HG02759 (cell line): ENCODE data around the gene GARNL3.

Experiments used
- ATAC-seq: cut with Tn5 transposase; IDR thresholded peaks from one replicate; pipeline ENCODE4 v1.9.1; 2021; ENCODE audit warnings: mild to moderate bottlenecking, moderate library complexity; ENCODE audit not compliant: unreplicated experiment

GARNL3 gene

GRCh38 chr9:127305838-127306226 is 41.3 kb downstream of the GARNL3 start:
- no peak for ATAC-seq

- ATAC-seq, result no peak
Measured at GRCh38 chr9:127307802-127308201, 43.2 kb downstream of the GARNL3 start.

- no peak for ATAC-seq
Measured at GRCh38 chr9:127308652-127309434, 44.3 kb downstream of the GARNL3 start.

GRCh38 chr9:127309715-127310114 is 45.1 kb downstream of the GARNL3 start:
- no peak for ATAC-seq

- no peak for ATAC-seq
Measured at GRCh38 chr9:127311239-127311741, 46.7 kb downstream of the GARNL3 start.

- ATAC-seq, result no peak
Measured at GRCh38 chr9:127313042-127313560, 48.5 kb downstream of the GARNL3 start.

- ATAC-seq, result no peak
Measured at GRCh38 chr9:127314911-127315310, 50.3 kb downstream of the GARNL3 start.

GRCh38 chr9:127316586-127317323 is 52.2 kb downstream of the GARNL3 start:
- ATAC-seq, result no peak

- no peak for ATAC-seq
Measured at GRCh38 chr9:127318651-127319167, 54.1 kb downstream of the GARNL3 start.

GRCh38 chr9:127319366-127320114 is 55.0 kb downstream of the GARNL3 start:
- no peak for ATAC-seq

GRCh38 chr9:127320115-127320378 is 55.5 kb downstream of the GARNL3 start:
- ATAC-seq, result no peak

GRCh38 chr9:127323393-127323792 is 58.8 kb downstream of the GARNL3 start:
- no peak for ATAC-seq

GRCh38 chr9:127330501-127330900 is 65.9 kb downstream of the GARNL3 start:
- no peak for ATAC-seq

- no peak for ATAC-seq
Measured at GRCh38 chr9:127333221-127334064, 68.9 kb downstream of the GARNL3 start.

GRCh38 chr9:127334725-127335124 is 70.2 kb downstream of the GARNL3 start:
- no peak for ATAC-seq

- ATAC-seq, result no peak
Measured at GRCh38 chr9:127336086-127336485, 71.5 kb downstream of the GARNL3 start.

GRCh38 chr9:127336506-127337352 is 72.2 kb downstream of the GARNL3 start:
- no peak for ATAC-seq

GRCh38 chr9:127340721-127341120 is 76.1 kb downstream of the GARNL3 start:
- no peak for ATAC-seq

- no peak for ATAC-seq
Measured at GRCh38 chr9:127341152-127341551, 76.6 kb downstream of the GARNL3 start.
